ENCODE measurements around the gene CTRB1. TPM values are rescaled to one million over a fixed set of nuclear protein-coding genes. Genes with fewer than 3 reads are reported as not detected.

The CTRB1 gene
- total and polyA plus RNA-seq, 2 of the 13 experiments (the other 11 are each of a cell fraction or from before 2014, with no cell fraction given): not detected

DNA sequence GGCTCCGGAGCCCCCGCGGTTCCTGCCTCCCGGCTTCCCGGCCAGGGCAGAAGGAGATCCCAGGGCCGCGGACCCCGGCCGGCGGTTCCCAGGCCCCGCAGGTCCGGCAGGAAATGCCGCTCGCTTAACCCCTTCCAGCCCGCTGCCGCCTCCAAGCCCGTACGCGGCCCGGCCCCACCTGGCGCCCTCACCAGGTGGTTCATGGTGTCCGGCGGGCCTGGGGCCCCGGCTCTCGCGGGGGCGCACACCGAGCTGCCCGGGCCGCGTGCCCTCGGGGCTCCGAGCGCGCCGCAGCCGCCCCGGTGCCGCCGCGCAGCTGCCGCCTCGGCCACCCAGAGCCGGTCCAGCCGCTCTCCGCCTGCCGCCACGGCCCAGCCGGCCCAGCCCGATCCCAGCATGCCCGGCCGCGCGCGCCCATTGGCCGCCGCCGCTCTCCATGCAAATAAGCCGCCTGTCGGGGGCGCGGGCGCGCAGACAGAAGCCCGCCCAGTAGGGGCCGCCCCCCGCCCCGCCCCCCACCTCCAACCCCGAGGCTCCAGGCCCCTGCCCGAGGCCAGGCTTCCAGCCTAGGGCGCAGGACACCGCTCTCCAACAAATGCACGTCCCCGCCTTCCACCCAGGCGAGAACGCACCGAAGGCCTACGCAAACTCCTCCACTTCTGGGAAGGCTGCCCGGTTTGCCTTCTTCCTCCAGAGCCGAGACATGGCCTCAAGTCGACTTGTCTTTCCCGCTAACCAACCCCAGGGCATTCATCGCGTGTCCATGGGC is 32.7 kb downstream of the CTRB1 start, which contains the start of gene BCAR1 (continued):
- no peak for TF ChIP-seq DBP (CRISPR knock-in tag; IDR thresholded peaks at IDR 0.05; ENCODE audit: not compliant biosample characterization)
- TF ChIP-seq ZSCAN20 (CRISPR knock-in tag; IDR thresholded peaks at IDR 0.05; ENCODE audit: borderline replicate concordance): no peak; the same call in 1 of the 2 replicates
- TF ChIP-seq ZNF17 (CRISPR knock-in tag; IDR thresholded peaks at IDR 0.05): no peak
- TF ChIP-seq, protein P1, sequence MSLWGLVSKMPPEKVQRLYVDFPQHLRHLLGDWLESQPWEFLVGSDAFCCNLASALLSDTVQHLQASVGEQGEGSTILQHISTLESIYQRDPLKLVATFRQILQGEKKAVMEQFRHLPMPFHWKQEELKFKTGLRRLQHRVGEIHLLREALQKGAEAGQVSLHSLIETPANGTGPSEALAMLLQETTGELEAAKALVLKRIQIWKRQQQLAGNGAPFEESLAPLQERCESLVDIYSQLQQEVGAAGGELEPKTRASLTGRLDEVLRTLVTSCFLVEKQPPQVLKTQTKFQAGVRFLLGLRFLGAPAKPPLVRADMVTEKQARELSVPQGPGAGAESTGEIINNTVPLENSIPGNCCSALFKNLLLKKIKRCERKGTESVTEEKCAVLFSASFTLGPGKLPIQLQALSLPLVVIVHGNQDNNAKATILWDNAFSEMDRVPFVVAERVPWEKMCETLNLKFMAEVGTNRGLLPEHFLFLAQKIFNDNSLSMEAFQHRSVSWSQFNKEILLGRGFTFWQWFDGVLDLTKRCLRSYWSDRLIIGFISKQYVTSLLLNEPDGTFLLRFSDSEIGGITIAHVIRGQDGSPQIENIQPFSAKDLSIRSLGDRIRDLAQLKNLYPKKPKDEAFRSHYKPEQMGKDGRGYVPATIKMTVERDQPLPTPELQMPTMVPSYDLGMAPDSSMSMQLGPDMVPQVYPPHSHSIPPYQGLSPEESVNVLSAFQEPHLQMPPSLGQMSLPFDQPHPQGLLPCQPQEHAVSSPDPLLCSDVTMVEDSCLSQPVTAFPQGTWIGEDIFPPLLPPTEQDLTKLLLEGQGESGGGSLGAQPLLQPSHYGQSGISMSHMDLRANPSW (CRISPR knock-in tag; IDR thresholded peaks at IDR 0.05; ENCODE audit: borderline replicate concordance): no peak
- no peak for TF ChIP-seq PHF20 (CRISPR knock-in tag; IDR thresholded peaks at IDR 0.05)
- no peak for TF ChIP-seq ZNF737 (CRISPR knock-in tag; IDR thresholded peaks at IDR 0.05; ENCODE audit: borderline replicate concordance)
- no peak for TF ChIP-seq KDM1A (CRISPR knock-in tag; IDR thresholded peaks at IDR 0.05)
- TF ChIP-seq PHF5A (CRISPR knock-in tag; IDR thresholded peaks at IDR 0.05; ENCODE audit: low read depth, unreplicated experiment): no peak
- no peak for TF ChIP-seq NR3C1 (CRISPR knock-in tag; IDR thresholded peaks at IDR 0.05)
- peak; percentile 96 for TF ChIP-seq ZNF652 (CRISPR knock-in tag; IDR thresholded peaks at IDR 0.05; ENCODE audit: borderline replicate concordance, low read depth)
- no peak for TF ChIP-seq ATRX (CRISPR knock-in tag; IDR thresholded peaks at IDR 0.05; ENCODE audit: borderline replicate concordance)
- no peak for TF ChIP-seq PHB2 (IDR thresholded peaks at IDR 0.05; ENCODE audit: partially characterized antibody)
- TF ChIP-seq, protein P2, sequence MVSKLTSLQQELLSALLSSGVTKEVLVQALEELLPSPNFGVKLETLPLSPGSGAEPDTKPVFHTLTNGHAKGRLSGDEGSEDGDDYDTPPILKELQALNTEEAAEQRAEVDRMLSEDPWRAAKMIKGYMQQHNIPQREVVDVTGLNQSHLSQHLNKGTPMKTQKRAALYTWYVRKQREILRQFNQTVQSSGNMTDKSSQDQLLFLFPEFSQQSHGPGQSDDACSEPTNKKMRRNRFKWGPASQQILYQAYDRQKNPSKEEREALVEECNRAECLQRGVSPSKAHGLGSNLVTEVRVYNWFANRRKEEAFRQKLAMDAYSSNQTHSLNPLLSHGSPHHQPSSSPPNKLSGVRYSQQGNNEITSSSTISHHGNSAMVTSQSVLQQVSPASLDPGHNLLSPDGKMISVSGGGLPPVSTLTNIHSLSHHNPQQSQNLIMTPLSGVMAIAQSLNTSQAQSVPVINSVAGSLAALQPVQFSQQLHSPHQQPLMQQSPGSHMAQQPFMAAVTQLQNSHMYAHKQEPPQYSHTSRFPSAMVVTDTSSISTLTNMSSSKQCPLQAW (CRISPR knock-in tag; IDR thresholded peaks at IDR 0.05): no peak
- TF ChIP-seq ZFP82 (CRISPR knock-in tag; IDR thresholded peaks at IDR 0.05; ENCODE audit: borderline replicate concordance): 0 out of 2 replicates have a peak, but pooled peaks have one; percentile 60
- TF ChIP-seq MEIS1 (CRISPR knock-in tag; IDR thresholded peaks at IDR 0.05; ENCODE audit: borderline replicate concordance): no peak; the same call in 1 of the 2 replicates
- TF ChIP-seq TSC22D2 (CRISPR knock-in tag; IDR thresholded peaks at IDR 0.05; ENCODE audit: borderline replicate concordance): no peak
- TF ChIP-seq RCOR2 (CRISPR knock-in tag; IDR thresholded peaks at IDR 0.05): no peak
- TF ChIP-seq ZNF83 (CRISPR knock-in tag; IDR thresholded peaks at IDR 0.05; ENCODE audit: borderline replicate concordance): no peak
- TF ChIP-seq MTA1 (CRISPR knock-in tag; IDR thresholded peaks at IDR 0.05; ENCODE audit: borderline replicate concordance): no peak
- no peak for TF ChIP-seq HNRNPH1 (optimal IDR thresholded peaks at IDR 0.05; ENCODE audit: low read depth, low read length)
- no peak for TF ChIP-seq ZNF577 (CRISPR knock-in tag; IDR thresholded peaks at IDR 0.05; ENCODE audit: borderline replicate concordance, low read depth)
- TF ChIP-seq, protein P3, sequence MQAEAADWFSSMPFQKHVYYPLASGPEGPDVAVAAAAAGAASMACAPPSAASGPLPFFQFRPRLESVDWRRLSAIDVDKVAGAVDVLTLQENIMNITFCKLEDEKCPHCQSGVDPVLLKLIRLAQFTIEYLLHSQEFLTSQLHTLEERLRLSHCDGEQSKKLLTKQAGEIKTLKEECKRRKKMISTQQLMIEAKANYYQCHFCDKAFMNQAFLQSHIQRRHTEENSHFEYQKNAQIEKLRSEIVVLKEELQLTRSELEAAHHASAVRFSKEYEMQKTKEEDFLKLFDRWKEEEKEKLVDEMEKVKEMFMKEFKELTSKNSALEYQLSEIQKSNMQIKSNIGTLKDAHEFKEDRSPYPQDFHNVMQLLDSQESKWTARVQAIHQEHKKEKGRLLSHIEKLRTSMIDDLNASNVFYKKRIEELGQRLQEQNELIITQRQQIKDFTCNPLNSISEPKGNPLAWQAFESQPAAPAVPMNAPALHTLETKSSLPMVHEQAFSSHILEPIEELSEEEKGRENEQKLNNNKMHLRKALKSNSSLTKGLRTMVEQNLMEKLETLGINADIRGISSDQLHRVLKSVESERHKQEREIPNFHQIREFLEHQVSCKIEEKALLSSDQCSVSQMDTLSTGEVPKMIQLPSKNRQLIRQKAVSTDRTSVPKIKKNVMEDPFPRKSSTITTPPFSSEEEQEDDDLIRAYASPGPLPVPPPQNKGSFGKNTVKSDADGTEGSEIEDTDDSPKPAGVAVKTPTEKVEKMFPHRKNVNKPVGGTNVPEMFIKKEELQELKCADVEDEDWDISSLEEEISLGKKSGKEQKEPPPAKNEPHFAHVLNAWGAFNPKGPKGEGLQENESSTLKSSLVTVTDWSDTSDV (CRISPR knock-in tag; IDR thresholded peaks at IDR 0.05): no peak; the same call in 1 of the 2 replicates
